Germinal center (tissue), 1 donor: Measurements from ENCODE around the gene ENDOG.
"Not testable (repeated sequence)": the region's sequence is repeated elsewhere in the genome, so short reads cannot be mapped to it uniquely, and the experiment has no call there.

ENCODE experiments used
- DNase-seq: peaks from one replicate; pipeline ENCODE4 v3.0.0; 2012; ENCODE audit warnings: mixed read lengths, low spot score

ENDOG gene

GRCh38 chr9:128828719-128829452, 10.6 kb downstream of the ENDOG start:
- DNase-seq = peak; percentile 14

GRCh38 chr9:128829477-128830251, 11.4 kb downstream of the ENDOG start, which contains the start of gene SPOUT1:
Gene SPOUT1, minus strand, starts transcription at chr9:128829794. Its CDS starts 14 bp downstream, at chr9:128829780.
- DNase-seq = peak; percentile 99

GRCh38 chr9:128833696-128834095, 15.4 kb downstream of the ENDOG start:
- DNase-seq = no peak

GRCh38 chr9:128835246-128836210, 17.2 kb downstream of the ENDOG start:
- peak; percentile 1 for DNase-seq

GRCh38 chr9:128836509-128837145, 18.3 kb downstream of the ENDOG start:
- no peak for DNase-seq

GRCh38 chr9:128838338-128838737, 20.0 kb downstream of the ENDOG start:
- DNase-seq = peak; percentile 3

GRCh38 chr9:128840524-128840923, 22.2 kb downstream of the ENDOG start:
- DNase-seq = no peak

- DNase-seq = no peak
Measured at GRCh38 chr9:128841694-128842492, 23.6 kb downstream of the ENDOG start.

- not testable (repeated sequence) for DNase-seq
Measured at GRCh38 chr9:128843171-128843570, 24.9 kb downstream of the ENDOG start.

- no peak for DNase-seq
Measured at GRCh38 chr9:128845186-128845931, 27.1 kb downstream of the ENDOG start.

GRCh38 chr9:128846680-128847030, 28.4 kb downstream of the ENDOG start:
- DNase-seq = no peak

- no peak for DNase-seq
Measured at GRCh38 chr9:128847803-128848202, 29.5 kb downstream of the ENDOG start.

- DNase-seq = not testable (repeated sequence)
Measured at GRCh38 chr9:128851024-128851423, 32.7 kb downstream of the ENDOG start.

- DNase-seq = not testable (repeated sequence)
Measured at GRCh38 chr9:128851779-128852600, 33.7 kb downstream of the ENDOG start.

GRCh38 chr9:128852646-128853045, 34.3 kb downstream of the ENDOG start:
- not testable (repeated sequence) for DNase-seq

- DNase-seq = not testable (repeated sequence)
Measured at GRCh38 chr9:128854454-128854853, 36.2 kb downstream of the ENDOG start.

GRCh38 chr9:128858476-128858875, 40.2 kb downstream of the ENDOG start:
- DNase-seq = not testable (repeated sequence)

- DNase-seq = no peak
Measured at GRCh38 chr9:128860937-128861336, 42.6 kb downstream of the ENDOG start.

GRCh38 chr9:128861501-128861900, 43.2 kb downstream of the ENDOG start:
- no peak for DNase-seq
